ENCODE measurements around the gene RASA4.
"Not testable (repeated sequence)": the region's sequence is repeated elsewhere in the genome, so short reads cannot be mapped to it uniquely, and the experiment has no call there.

- not testable (repeated sequence) for TF ChIP-seq POLR2A, POLR2AphosphoS5 (IDR thresholded peaks at IDR 0.05; ENCODE audit: low read depth, low read length)
Measured at GRCh38 chr7:102634299-102634698, 17.7 kb upstream of the RASA4 start.
